Amniotic epithelial cell (primary cell): ENCODE measurements around the gene RRAS.

Experiments
- DNase-seq: peaks from one replicate; pipeline ENCODE4 v3.0.0-alpha.2; 2010; ENCODE audit warnings: low read depth

Gene RRAS

DNA sequence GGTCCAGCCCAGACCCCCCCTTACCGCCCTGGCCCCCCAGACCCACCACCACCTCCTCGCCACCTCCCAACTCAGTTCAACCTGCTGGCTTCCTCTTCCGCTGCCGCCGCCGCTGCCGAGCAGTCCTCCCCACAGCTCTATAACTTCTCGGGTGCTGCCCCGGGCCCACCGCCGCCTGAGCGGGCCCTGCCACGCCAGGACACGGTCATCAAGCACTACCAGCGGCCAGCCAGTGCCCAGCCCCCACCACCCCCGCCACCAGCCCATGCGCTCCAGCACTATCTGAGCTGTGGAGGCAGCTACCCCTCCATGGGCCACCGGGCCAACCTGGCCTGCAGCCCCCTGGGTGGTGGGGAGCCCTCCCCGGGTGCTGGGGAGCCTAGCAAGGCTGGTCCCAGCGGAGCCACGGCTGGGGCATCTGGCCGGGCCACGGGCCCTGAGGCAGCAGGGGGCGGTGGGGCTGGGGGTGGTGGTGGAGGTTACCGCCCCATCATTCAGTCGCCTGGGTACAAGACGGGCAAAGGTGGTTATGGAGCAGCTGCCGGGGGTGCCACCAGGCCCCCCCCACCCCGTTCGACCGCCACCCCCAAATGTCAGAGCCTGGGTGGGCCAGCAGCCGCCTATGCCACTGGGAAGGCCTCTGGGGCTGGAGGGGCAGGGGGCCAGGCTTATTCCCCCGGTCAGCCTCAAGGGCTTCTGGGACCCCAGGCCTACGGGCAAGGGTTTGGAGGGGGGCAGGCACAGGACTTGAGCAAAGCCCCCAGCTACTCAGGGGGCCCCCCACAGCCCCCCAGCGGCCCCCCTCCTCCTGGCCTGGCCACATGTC lies 44.7 kb downstream of the RRAS start:
- DNase-seq = no peak

DNA sequence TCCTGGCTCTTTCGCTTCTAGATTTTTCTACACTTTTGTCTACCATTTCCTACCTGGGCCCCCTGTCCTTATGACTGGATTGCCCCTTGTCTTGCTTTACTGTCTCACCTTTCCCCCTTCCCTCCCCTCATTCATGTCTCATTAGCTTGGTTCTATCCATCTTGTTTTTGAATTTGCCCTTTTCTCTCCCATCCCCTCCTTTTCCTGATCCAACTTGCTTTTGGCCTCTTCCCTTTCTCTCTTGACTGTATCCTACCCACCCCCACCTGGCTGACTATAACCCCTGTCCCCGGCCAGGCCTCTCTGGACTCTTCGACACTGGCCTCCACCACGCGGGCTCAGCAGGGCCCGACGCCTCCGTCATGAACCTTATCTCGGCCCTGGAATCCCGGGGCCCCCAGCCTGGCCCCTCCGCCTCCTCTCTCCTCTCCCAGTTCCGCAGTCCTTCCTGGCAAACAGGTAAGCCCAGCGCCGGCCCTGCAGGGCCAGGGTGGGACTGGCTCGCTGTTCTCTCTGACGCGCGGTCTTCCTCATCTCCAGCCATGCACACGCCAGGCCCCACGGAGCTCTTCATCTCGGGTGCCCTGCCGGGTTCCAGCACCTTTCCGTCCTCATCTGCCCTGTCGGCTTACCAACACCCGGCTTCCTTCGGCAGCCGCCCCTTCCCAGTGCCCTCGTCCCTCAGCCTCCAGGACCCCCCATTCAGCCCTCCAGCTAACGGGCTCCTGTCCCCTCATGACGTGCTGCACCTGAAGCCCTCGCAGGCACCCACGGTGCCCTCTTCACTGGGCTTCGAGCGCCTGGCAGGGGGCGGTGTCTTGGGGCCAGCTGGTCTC lies 45.6 kb downstream of the RRAS start:
- DNase-seq = no peak

- DNase-seq = peak; percentile 87
Observed at GRCh38 chr19:49593233-49594113, 46.5 kb downstream of the RRAS start.

DNA sequence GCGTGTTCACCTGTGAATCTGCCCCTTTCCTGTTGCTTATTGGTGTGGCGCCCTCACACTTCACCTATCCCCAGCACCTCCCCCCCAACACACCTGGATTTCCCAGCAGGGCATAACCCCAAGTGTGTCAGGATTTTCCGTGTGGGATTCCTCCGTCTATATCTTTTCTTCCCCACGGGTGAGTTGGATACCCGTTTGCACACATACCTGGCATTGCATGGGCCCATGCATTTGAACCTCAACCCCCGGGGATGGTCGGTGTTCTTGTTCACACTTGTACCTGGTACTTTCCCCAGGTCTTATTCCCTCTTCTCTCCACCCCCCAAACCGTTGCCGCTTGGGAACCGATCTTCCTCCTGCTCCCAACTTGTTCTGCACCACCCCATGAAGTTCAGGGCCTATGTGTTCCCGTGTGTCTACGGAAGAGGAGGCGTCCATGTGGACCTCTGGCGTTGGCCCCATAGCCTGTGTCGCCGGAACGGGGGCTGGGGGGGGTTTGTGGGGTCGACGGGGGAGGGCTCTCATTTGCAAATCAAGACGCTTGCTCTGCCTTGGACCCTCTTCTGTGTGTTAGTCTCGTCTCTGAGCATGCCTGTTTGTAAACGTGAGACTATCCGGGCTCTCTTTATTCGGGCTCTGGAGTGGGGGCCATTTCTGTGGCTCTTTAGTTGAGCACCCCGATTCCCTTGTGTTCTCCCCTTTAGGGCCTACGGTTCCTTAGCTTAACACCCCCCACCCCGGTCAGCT lies 47.3 kb downstream of the RRAS start:
- DNase-seq = no peak

DNA sequence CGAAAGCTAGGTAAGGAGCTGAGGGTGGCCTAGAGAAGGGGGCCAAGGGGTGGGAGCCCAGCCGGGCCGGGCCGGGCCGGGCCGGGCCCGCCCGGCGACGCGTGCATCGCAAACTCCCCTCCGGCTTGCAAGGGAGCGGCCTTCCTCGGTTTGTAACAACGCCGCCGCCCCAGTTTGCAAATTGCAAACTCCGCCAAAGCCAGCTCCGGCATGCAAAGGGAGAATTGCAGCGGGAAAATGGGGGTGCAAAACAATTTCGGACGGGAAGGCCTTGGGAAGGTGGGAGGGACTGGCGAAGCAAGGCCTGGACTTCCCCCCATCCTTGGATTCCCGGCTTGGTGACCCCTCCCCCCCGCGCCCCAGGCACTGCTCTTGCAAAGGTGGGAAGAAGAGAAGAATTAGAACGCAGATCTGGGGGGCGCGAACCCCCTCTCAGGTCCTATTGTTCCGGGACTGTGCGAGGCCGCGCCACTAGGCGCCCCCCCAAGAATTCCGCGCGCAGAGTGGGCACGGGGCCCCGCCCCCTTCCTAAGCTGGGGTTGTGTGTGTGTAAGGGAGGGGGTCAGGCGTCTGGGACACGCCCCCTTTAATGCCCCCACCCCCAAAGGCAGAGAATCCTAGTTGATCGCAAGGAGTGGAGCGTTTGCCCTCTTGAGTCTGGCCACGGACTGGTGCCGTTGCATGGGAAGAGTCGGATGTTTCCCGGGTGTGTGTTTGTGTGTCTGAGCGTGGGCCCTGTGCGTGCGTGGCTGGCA lies 48.0 kb downstream of the RRAS start:
- peak; percentile 34 for DNase-seq

DNA sequence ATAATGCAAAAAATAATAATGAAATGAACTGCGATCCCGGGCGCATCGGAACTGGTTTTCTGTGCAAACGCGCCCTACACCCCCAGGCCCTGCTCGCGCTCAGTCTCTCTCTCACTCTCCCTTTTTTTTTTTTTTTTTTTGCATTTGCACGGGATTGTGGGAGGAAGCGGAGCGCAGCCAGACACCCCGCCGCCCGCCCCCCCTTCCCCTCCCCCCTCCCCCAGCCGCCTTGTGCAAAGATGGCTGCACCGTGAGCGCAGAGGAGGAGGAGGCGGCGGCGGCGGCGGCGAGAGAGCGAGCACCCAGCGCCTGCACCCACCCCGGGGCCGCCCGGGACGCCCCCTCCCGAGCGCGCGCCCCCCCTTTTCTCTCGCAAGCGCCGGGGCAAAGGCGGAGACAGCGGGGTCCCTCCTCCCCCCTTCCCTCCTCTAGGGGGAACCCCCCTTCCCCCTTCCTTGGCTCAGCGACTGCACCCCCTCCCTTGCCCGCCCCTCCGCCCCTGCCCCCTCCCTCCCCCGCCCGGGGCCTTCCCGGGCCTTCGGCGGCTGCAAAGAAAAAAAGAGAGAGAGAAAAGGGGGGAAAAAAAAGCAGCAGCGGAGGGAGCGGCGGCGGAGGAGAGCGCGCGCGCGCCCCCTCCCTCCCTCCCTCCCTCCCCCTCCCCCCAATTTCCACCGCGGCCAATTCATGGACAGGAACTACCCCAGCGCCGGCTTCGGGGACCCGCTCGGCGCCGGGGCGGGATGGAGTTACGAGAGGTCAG lies 48.8 kb downstream of the RRAS start, which contains the start of gene PRR12:
Gene PRR12 (plus strand): TSS at position 212 of the 760 bp plus-strand sequence. CDS start 473 bp downstream, at position 685.
- DNase-seq = peak; percentile 66

DNA sequence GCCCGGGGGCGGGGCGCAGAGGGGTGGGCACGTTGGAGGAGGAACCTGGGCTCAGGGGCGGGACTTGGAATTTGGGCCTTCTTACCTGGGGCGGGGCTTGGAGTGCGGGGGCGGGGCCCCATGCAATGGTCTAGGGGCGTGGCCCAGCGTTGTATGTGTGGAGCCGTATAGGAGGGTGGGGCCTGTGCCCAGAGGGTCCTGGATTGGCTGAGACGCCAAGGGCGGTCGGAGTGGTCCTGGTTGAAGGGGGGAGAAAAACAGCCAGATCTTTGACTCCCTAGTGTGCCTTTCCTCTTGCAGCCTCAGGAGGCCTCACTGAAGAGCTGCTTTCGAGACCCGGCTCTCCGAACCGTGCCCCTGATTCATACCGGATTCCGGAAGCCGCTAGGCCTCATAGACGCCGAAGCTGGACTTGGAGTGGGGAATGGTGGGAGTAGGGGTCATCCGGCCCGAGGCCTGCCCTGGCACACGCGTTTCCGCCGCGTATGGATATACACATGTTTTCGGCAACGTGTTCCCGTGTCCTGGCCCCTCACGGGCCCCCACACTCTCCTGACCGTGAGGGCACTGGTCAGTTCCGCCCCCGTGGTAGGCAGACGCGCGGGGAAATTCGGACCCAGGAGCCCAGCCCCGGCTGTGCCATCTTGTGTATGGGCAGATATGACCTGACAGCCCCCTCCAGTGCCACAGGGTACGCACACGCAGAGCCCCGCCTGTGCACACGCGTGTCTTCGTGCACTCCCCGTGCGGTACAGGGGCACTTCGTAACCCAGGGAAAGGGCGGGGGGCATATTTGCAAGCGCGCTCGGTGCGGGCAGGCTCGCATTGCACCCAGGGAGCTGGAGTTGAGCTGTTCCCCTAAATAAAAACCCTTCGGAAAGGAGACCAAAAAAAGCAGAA lies 49.6 kb downstream of the RRAS start:
- DNase-seq = peak; percentile 95

- no peak for DNase-seq
Observed at GRCh38 chr19:49589502-49589905, 50.4 kb downstream of the RRAS start.

- no peak for DNase-seq
Observed at GRCh38 chr19:49588365-49589122, 51.4 kb downstream of the RRAS start.

DNA sequence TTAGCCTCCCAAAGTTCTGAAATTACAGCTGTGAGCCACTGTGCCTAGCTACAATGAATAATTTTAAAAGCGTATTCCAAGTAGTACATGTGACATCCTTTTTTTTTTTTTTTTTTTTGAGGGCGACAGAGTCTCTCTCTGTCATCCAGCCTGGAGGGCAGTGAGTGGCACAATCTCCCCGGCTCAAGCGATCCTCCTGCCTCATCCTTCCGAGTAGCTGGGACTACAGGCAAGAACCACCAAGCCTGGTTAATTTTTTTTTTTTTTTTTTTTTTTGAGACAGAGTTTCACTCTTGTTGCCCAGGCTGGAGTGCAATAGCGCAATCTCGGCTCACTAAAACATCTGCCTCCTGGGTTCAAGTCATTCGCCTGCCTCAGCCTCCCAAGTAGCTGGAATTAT lies 52.7 kb downstream of the RRAS start:
- no peak for DNase-seq
